ENCODE results near the gene TRABD2A.

Gene TRABD2A

GRCh38 chr2:84855731-84856130 is 25.2 kb downstream of the TRABD2A start:
- TF ChIP-seq POLR2A (IDR thresholded peaks at IDR 0.05; ENCODE audit: extremely low read depth, insufficient read length) (no peak), MYC (IDR thresholded peaks at IDR 0.05; ENCODE audit: low read depth, low read length) (no peak)
- TF ChIP-seq, protein P1, sequence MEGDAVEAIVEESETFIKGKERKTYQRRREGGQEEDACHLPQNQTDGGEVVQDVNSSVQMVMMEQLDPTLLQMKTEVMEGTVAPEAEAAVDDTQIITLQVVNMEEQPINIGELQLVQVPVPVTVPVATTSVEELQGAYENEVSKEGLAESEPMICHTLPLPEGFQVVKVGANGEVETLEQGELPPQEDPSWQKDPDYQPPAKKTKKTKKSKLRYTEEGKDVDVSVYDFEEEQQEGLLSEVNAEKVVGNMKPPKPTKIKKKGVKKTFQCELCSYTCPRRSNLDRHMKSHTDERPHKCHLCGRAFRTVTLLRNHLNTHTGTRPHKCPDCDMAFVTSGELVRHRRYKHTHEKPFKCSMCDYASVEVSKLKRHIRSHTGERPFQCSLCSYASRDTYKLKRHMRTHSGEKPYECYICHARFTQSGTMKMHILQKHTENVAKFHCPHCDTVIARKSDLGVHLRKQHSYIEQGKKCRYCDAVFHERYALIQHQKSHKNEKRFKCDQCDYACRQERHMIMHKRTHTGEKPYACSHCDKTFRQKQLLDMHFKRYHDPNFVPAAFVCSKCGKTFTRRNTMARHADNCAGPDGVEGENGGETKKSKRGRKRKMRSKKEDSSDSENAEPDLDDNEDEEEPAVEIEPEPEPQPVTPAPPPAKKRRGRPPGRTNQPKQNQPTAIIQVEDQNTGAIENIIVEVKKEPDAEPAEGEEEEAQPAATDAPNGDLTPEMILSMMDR (IDR thresholded peaks at IDR 0.05; ENCODE audit: low read depth, low read length) = no peak
- TF ChIP-seq, protein P2, sequence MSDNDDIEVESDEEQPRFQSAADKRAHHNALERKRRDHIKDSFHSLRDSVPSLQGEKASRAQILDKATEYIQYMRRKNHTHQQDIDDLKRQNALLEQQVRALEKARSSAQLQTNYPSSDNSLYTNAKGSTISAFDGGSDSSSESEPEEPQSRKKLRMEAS (IDR thresholded peaks at IDR 0.05; ENCODE audit: low read depth, low read length) = no peak
- no peak for DNase-seq (ENCODE audit: low read depth)
- no peak overlapping the region for H3K4me3 ChIP-seq (ENCODE audit: low read depth, low read length)

DNA sequence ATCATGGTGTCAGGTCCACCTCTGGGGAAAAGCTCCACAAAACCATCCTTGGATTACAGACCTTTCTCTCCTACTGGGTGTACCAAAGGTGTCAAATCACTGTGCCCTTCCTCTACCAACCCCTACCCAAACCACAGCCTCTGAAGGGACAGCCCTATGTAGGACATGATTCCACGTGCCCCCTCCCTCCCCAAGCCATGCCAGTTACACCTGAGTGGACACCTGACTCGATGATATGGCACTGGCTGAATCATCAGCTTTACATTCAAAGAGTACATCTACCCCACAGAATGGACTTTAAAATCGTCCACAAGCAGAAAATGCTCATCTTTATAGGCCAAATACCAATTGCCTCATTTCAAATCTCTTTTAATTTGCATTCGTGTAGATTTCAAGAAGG is 26.0 kb downstream of the TRABD2A start:
- DNase-seq (ENCODE audit: low read depth) = no peak
- no peak for TF ChIP-seq POLR2A (IDR thresholded peaks at IDR 0.05; ENCODE audit: extremely low read depth, insufficient read length)
- TF ChIP-seq MYC (IDR thresholded peaks at IDR 0.05; ENCODE audit: low read depth, low read length) = no peak
- TF ChIP-seq, protein P2 (IDR thresholded peaks at IDR 0.05; ENCODE audit: low read depth, low read length) = no peak
- no peak overlapping the region for H3K4me3 ChIP-seq (ENCODE audit: low read depth, low read length)

- TF ChIP-seq MYC (IDR thresholded peaks at IDR 0.05; ENCODE audit: low read depth, low read length) (no peak), POLR2A (IDR thresholded peaks at IDR 0.05; ENCODE audit: extremely low read depth, insufficient read length) (no peak)
- TF ChIP-seq, protein P2 (IDR thresholded peaks at IDR 0.05; ENCODE audit: low read depth, low read length) = no peak
- TF ChIP-seq, protein P1 (IDR thresholded peaks at IDR 0.05; ENCODE audit: low read depth, low read length) = no peak
- no peak overlapping the region for H3K4me3 ChIP-seq (ENCODE audit: low read depth, low read length)
- no peak for DNase-seq (ENCODE audit: low read depth)
These were observed 29.0 kb downstream of the TRABD2A start for GRCh38 chr2:84851876-84852275.

DNA sequence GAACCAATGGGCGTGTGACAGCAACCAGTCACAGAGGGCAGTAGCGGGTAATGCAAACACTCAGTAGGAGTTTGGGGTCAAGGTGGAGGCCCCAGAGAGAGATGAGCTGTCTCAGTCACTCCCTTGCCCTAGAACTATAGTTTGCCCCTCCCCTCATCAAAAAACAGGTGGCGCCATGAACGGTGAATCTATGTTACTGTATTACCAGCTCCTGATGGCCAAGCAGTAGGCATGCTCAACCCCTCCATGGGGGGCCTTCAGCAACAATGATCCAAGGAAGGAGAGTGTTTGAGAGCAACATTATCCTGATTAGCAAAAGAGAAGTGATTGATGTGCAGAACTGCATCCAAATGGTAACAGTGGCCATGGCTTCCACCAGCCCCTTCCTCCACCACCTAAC is 30.4 kb downstream of the TRABD2A start:
- H3K4me3 ChIP-seq (ENCODE audit: low read depth, low read length) = no peak overlapping the region
- TF ChIP-seq MYC (IDR thresholded peaks at IDR 0.05; ENCODE audit: low read depth, low read length) (no peak), POLR2A (IDR thresholded peaks at IDR 0.05; ENCODE audit: extremely low read depth, insufficient read length) (no peak)
- TF ChIP-seq, protein P2 (IDR thresholded peaks at IDR 0.05; ENCODE audit: low read depth, low read length) = no peak
- TF ChIP-seq, protein P1 (IDR thresholded peaks at IDR 0.05; ENCODE audit: low read depth, low read length) = no peak
- DNase-seq (ENCODE audit: low read depth) = no peak

GRCh38 chr2:84849271-84849952 is 31.5 kb downstream of the TRABD2A start:
- TF ChIP-seq, protein P1 (IDR thresholded peaks at IDR 0.05; ENCODE audit: low read depth, low read length) = no peak
- TF ChIP-seq MYC (IDR thresholded peaks at IDR 0.05; ENCODE audit: low read depth, low read length) (no peak), POLR2A (IDR thresholded peaks at IDR 0.05; ENCODE audit: extremely low read depth, insufficient read length) (no peak)
- TF ChIP-seq, protein P2 (IDR thresholded peaks at IDR 0.05; ENCODE audit: low read depth, low read length) = no peak
- H3K4me3 ChIP-seq (ENCODE audit: low read depth, low read length) = no peak overlapping the region
- DNase-seq (ENCODE audit: low read depth) = no peak

DNA sequence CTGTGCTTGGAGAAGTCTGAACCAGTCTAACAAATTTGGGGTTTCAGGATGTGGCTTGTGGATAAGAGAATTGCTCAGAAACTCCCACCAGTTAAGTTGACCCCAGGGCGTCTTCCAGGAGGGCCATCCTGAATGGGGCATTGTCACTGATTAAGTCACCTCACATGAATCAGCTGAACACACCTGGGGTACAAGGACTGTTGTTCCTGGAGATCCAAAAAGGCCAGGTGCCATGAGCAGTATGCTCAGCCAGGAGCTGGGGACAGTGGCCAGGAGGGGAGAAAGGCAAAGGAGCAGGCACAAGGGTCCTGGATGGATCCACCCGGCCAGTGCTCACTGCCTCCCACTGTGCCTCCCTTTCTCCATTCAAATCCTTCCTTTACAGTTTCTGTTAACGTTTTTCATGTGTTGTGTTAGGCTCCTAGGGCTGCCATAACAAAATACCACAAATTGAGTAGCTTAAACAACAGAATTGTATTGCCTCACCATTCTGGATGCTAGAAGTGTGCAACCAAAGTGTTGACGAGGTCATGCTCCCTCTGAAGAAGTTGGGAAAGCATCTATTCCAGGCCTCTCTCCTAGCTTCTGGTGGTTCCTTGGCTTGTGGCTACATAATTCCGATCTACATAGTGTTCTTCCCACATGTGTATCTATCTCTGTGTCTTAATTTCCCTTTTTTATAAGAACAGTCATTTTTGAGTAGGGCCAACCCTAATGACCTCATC is 33.4 kb downstream of the TRABD2A start:
- TF ChIP-seq, protein P2 (IDR thresholded peaks at IDR 0.05; ENCODE audit: low read depth, low read length) = no peak
- no peak overlapping the region for H3K4me3 ChIP-seq (ENCODE audit: low read depth, low read length)
- no peak for DNase-seq (ENCODE audit: low read depth)
